GM21447 (cell line): ENCODE data around the gene STT3B.

Experiments used
- ATAC-seq: cut with Tn5 transposase; IDR thresholded peaks from one replicate; pipeline ENCODE4 v1.9.1; 2021; ENCODE audit not compliant: unreplicated experiment

Gene STT3B

DNA sequence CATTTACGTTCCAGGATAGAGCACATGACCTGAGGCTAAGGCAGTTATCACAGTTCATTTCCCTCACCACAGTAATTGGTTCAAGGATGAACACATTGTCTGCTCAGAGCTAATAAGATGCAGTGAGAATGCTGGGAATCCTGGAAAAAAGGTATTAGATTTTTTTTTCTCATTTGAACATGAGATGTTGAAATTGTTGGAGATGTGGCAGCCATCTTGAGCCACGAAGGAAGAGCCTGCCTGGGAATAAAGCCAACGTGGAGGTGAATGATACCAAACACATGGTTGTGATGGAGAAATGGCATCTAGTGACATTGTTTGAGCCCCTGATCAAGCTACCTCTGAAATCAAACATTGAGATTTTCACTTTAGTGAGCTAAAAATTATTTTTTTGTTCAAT, 16.0 kb upstream of the STT3B start:
- ATAC-seq = no peak

DNA sequence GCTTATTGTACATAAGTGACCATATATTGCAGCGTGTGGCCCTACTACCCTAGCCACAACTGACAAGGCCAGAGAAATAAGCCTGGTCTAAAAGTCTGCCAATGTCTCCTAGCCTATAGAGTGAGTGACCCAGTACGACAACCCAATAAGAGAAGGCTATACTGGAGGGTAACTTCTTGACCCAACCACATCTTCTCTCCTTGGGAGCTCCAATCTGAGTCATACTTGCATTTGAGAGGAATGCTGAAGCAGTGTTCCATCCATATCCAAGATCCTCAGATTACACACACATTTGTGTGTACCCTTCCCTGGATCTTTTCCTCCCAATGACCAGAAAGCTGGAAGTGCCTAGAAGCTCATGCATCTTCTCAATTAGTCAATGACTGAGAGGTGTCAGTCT, 11.3 kb upstream of the STT3B start:
- no peak for ATAC-seq

GRCh38 chr3:31522152-31522551, 10.6 kb upstream of the STT3B start:
- no peak for ATAC-seq

DNA sequence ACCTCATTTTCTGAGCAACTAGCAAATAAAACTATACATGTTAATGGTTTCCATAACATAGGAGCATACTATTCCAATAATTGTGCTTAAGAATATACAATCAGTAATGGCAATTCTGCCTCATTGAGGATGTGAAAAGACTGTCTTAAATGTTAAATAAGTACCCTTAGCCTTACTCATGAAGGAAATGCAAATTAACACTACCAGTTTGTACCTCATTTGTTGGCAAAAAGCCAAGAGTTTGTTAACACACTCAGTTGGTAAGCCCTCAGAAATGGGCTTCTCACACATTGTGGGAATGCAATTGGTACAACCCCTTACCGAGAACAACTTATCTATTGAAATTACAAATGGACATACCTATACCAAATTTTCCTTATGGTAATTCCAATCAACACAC, 9.2 kb upstream of the STT3B start:
- ATAC-seq = no peak

DNA sequence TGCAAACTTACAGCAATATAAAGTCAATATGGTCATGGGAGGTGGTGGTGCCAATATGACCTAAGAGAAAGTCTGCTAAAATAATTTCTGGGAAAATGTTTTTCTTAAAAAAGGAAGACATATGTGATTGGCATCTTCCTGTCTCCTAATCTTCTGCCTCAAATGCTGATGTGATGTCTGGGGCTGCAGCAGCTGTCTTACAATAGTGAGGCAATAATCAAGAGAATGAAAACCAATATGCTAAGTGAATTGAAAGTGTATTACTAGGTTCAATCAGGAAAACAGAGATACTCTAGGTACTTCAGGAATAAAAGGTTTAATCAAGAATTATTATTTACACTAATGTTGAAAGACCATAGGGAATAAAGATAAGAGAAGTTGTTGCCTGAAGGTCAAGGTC, 7.2 kb upstream of the STT3B start:
- no peak for ATAC-seq

DNA sequence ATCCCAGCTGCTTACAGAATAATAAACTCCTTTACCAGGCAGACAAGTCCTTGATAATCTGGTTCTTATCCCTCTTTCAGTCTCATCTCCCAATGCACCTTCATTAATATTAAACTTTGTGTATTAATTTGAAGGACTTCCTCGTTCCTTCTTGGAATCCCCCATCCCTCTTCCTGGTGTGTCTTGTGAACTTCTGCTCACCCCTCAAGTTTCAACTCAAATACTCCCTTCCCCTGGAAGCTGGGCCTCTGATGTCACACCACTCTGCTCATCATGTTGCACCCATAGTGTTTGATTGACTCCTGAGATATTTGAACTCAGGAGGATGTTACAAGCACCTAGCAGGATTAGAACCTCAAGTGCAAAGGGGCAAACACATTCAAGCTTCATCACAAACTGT, 3.3 kb upstream of the STT3B start:
- no peak for ATAC-seq

GRCh38 chr3:31530039-31530959, 2.4 kb upstream of the STT3B start:
- ATAC-seq = no peak

DNA sequence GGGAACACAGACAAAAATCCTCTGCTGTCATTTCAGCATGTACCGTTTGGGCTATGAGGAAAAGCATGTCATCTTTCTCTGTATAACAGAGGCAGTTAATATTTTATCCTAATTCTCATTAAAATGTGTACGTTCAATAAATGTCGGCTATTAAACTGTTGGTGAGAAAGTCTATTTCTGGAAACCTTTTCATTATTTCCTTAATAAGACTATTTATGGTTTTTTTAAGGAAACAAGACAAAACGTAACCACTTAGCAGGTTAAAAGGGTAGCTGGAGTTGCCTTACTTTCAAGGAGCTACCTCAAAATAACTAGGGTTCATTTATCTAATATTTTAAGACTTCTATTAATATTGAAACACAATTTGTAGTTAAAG, 1.8 kb upstream of the STT3B start:
- no peak for ATAC-seq

GRCh38 chr3:31531452-31531991, 1.2 kb upstream of the STT3B start:
- no peak for ATAC-seq

DNA sequence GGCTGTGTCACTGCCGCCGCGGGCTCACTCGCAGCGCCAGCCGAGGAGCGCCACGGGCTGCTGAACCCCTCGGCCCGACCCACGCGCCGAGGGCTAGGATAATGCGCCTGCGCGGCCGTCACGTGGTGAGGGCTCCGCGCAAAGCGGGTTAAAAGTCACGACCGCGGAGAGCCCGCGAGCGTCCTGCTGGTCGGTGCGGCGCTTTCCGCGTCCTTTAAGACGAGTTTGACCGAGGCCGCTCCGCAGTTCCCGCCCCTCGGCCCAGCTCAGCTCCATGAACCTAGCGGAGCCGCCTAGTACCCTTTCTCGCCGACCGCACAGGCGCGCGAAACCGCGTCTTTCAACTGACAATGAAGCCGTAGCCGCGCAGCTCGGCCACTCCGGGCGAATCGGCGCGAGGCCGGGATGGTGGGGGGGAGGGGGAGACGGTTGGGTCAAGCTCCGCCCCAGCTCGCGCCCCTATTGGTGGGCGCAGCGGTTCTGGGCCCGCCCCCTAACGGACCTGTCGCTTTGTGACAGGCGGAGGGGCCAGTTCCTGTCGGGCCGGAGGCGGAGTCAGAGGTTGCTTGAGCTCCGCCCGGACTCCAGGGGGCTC, 636 bp upstream of the STT3B start:
- peak; percentile 79 for ATAC-seq

DNA sequence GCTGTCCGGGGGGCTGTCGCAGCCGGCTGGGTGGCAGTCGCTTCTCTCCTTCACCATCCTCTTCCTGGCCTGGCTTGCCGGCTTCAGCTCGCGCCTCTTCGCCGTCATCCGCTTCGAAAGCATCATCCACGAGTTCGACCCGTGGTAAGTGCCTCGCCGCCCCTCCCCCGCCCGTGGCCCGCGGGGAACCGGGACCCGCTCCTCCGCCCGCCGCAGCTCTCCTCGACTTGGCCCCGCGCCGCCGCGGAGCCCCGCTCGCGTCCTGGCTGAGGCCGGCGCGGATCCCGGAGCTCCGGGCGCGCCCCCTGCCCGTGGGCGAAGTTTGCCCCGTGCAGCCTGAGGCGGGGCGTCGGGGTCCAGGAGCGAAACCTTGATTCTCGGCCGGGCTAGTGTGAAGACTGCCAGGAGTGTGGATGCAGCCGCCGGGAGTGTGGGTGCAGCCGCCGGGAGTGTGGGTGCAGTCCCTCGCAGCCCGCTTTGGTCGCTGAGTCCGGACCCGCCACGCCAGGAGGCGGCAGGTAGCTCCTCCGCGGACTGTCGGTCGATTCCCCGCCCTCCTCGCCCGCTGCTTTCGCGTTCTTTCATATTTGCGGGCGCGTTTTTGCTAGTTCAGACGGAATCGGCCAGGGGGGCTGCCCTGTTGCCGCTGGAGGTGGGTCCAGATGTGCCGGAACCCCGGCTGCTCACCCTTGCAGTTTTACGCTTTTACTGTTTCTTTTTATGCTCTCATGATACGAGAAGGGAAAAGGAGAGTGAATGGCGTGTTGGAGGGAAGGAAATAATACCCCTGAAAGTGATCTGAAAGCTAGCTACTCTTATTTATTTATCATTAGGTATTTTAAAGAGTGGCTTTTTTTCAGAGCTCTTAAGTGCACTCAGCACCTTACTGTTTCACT, 692 bp downstream of the STT3B start:
- peak; percentile 4 for ATAC-seq

DNA sequence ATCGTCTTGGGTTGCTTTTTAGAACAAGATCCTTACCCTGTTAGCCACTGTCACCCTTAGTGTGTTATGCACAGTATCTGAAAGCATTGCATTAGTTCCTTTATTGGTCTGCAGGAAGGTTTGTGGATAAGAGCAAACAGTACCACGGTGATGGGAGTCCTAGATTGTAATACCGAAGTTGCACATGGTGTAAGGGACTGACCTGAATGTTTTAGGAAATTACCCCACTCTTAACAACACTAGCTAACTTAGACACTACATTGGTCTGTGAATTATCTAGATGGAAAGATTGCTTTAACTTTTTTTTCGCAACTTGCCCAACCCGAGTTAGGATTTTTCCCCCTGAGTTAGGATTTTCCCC, 1.3 kb downstream of the STT3B start:
- no peak for ATAC-seq

- no peak for ATAC-seq
Measured at GRCh38 chr3:31536497-31536896, 3.8 kb downstream of the STT3B start.

GRCh38 chr3:31538801-31539200, 6.1 kb downstream of the STT3B start:
- no peak for ATAC-seq

DNA sequence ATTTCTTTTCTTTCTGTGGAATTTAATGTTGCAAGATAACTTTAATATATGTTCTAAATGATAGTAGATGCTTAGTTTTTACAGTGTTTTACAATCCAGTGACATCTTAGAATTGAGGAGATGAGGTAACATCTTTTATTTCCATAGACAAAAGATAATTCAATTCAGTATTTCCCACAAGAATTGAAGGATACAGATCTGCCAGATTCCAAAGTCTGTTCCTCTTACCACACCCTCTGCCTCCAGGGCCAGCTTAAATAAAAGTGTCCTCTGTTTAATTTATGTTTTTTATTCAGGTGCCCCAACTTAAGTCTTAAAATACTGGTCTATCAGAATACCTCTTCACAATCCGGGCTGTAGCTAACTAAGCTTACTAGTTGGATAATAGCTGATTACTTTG, 6.5 kb downstream of the STT3B start:
- no peak for ATAC-seq

GRCh38 chr3:31541089-31541488, 8.4 kb downstream of the STT3B start:
- no peak for ATAC-seq

DNA sequence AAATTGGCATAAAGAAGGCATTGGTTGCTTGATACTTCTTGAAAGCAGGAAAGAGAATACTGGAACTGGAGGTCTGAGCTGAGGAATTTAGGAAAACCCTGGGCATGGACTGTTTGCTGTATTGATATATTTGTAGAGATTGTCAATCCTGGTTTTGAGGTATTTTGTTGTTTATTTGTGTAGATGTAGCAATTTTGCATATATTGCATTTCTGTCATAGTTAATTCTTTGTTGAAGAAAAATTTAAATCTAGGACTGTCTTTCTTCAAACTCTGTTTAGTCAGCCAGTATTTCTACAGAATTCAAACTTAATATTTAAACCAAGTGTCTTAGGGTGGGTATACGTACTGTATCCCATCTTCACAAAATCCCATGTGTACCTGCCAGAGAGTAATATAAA, 9.5 kb downstream of the STT3B start:
- ATAC-seq = no peak

- ATAC-seq = no peak
Measured at GRCh38 chr3:31543375-31543774, 10.7 kb downstream of the STT3B start.

DNA sequence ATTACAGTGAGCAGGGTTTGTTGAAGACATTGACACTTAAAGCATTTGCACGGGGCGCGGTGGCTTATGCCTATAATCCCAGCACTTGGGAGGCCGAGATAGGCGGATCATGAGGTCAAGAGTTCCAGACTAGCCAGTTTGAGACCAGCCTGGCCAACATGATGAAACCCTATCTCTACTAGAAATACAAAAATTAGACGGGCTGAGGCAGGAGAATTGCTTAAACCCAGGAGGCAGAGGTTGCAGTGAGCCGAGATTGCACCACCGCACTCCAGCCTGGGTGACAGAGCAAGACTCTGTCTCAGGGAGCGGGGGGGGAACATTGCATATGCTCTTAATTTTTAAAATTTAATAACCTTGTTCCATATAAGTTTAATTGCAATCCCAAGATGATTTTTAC, 11.9 kb downstream of the STT3B start:
- ATAC-seq = no peak

GRCh38 chr3:31546162-31546561, 13.4 kb downstream of the STT3B start:
- ATAC-seq = no peak

GRCh38 chr3:31546725-31547124, 14.0 kb downstream of the STT3B start:
- ATAC-seq = no peak
